H1 (cell line): ENCODE data around the gene DDB1. TPM values are rescaled to one million over a fixed set of nuclear protein-coding genes. Genes with fewer than 3 reads are reported as not detected.

Experiments
- CEBPB ChIP-seq: IDR thresholded peaks from 2 replicates; pipeline ENCODE4 v1.6.1; 2012; ENCODE audit warnings: low read depth, low read length
- CHD1 ChIP-seq: IDR thresholded peaks from 2 replicates; pipeline ENCODE4 v1.6.1; 2012; ENCODE audit warnings: low read depth, low read length, improper control_type of control experiment
- CHD7 ChIP-seq: fragments of 300-600 bp; sonication (generic); IDR thresholded peaks from 2 replicates; pipeline ENCODE4 v1.7.1; 2012; ENCODE audit warnings: low read length, moderate library complexity, mild to moderate bottlenecking, inconsistent platforms; ENCODE audit not compliant: insufficient replicate concordance
- CTBP2 ChIP-seq: IDR thresholded peaks from 2 replicates; pipeline ENCODE4 v1.7.0; 2011; ENCODE audit warnings: borderline replicate concordance, mild to moderate bottlenecking, moderate library complexity, mixed read lengths, low read length; ENCODE audit not compliant: insufficient read depth, insufficient read length
- GTF2F1 ChIP-seq: IDR thresholded peaks from 2 replicates; pipeline ENCODE4 v1.6.1; 2012; ENCODE audit warnings: low read depth, low read length, improper control_type of control experiment, borderline replicate concordance
- MAFK ChIP-seq: IDR thresholded peaks from 2 replicates; pipeline ENCODE4 v1.6.1; 2012; ENCODE audit warnings: low read depth, mild to moderate bottlenecking, improper control_type of control experiment, low read length
- POLR2AphosphoS5 ChIP-seq: IDR thresholded peaks from 2 replicates; pipeline ENCODE4 v1.6.1; 2011; ENCODE audit warnings: low read depth, low read length
- POU5F1 ChIP-seq: IDR thresholded peaks from 2 replicates; pipeline ENCODE4 v1.6.1; 2011; ENCODE audit warnings: low read depth, mild to moderate bottlenecking, low read length, moderate library complexity
- RBBP5 ChIP-seq: IDR thresholded peaks from 2 replicates; pipeline ENCODE4 v1.7.1; 2012; ENCODE audit warnings: low read depth, mild to moderate bottlenecking, inconsistent platforms, low read length, moderate library complexity, borderline replicate concordance
- RFX5 ChIP-seq: IDR thresholded peaks from 2 replicates; pipeline ENCODE4 v1.6.1; 2011; ENCODE audit warnings: low read depth, low read length, improper control_type of control experiment, borderline replicate concordance
- SIN3A ChIP-seq, 2 experiments: IDR thresholded peaks in 1 of 2; conservative IDR thresholded peaks in 1 of 2; 2 replicates each; pipeline ENCODE4 v1.6.1; 2011 to 2012; ENCODE audit warnings: low read length in 2 of 2, improper control_type of control experiment in 1 of 2, low read depth in 1 of 2, mild to moderate bottlenecking in 1 of 2
- polyA plus RNA-seq, 7 experiments: library from polyadenylated mRNA; depleted of rRNA in 3 of 7; stranded (reverse) in 5 of 7; unstranded in 2 of 7; fragments of >200 nt in 5 of 7; fragments of 200-250 nt in 2 of 7; gene quantifications; 1 replicate in 5 of 7; 2 replicates in 1 of 7; 4 replicates in 1 of 7; pipeline versions ENCODE4 v1.2.1 to v1.2.3, GENCODE V29; 2011 to 2013; ENCODE audit warnings: missing spikeins in 2 of 7, mixed read lengths in 2 of 7
- total RNA-seq: library from RNA; stranded (reverse); fragmentation: NEBNext Ultra II Directional; extraction: Animal tissue kit (Norgen Biotek cat#: 25700); gene quantifications from 2 replicates; pipeline ENCODE4 v1.2.1, GENCODE V29; 2021

The DDB1 gene
- total and polyA plus RNA-seq, 2 of the 8 experiments (the other 6 are each of a cell fraction or from before 2014, with no cell fraction given), result 275 to 306 TPM

- no peak for TF ChIP-seq SIN3A (conservative IDR thresholded peaks at IDR 0.05 in 1 of 2, IDR thresholded peaks at IDR 0.05 in 1 of 2; ENCODE audit: low read depth in 1 of 2, low read length in 2 of 2)
- no peak for TF ChIP-seq CEBPB
- no peak for TF ChIP-seq RBBP5
- no peak for TF ChIP-seq RFX5
- no peak for TF ChIP-seq CHD1
- no peak for TF ChIP-seq MAFK
- no peak for TF ChIP-seq CHD7
- TF ChIP-seq CTBP2, result no peak
- TF ChIP-seq POLR2AphosphoS5, result no peak
- no peak for TF ChIP-seq POU5F1
- TF ChIP-seq GTF2F1, result no peak
Measured at GRCh38 chr11:61350336-61350735, 17.4 kb upstream of the DDB1 start (continued).
